Brain microvascular endothelial cell (primary cell): Measurements from ENCODE around the gene PHLDB2.

Source experiments
- DNase-seq: peaks from one replicate; pipeline ENCODE4 v3.0.0-alpha.2; 2020
- H3K27ac ChIP-seq: fragments of 250-450 bp; sonication (Bioruptor Pico); 2 replicates; pipeline ENCODE4 v1.5.1; 2020; ENCODE audit warnings: mild to moderate bottlenecking, moderate library complexity
- H3K27me3 ChIP-seq: fragments of 250-450 bp; sonication (Bioruptor Pico); replicated peaks from 2 replicates; pipeline ENCODE4 v1.5.1; 2020; ENCODE audit warnings: mild to moderate bottlenecking
- H3K36me3 ChIP-seq: fragments of 250-450 bp; sonication (Bioruptor Pico); replicated peaks from 2 replicates; pipeline ENCODE4 v1.5.1; 2020; ENCODE audit warnings: mild to moderate bottlenecking
- H3K4me3 ChIP-seq: 2 replicates; pipeline ENCODE4 v1.5.1; 2011; ENCODE audit warnings: low read depth, mild to moderate bottlenecking, control low read depth, low read length, moderate library complexity
- in situ Hi-C: cut with HindIII; loops from 2 replicates; pipeline ENCODE4 v1.10.0; 2017; ENCODE audit warnings: low sequenced_read_pairs, low pct_ligation_motif_present
- TF ChIP-seq, protein P1 (sequence below): IDR thresholded peaks from 2 replicates; pipeline ENCODE4 v1.5.1; 2011; ENCODE audit warnings: low read depth, mild to moderate bottlenecking, moderate library complexity, low read length, control low read depth, inconsistent platforms; ENCODE audit errors: missing control alignments

Gene PHLDB2

GRCh38 chr3:111963424-111963823 lies 104.4 kb downstream of the PHLDB2 start:
- Histone ChIP-seq H3K4me3 (no peak overlapping the region), H3K27me3 (no peaks in the 10 kb centered on the region), H3K36me3 (peaks cover 43% of the 10 kb centered on the region), H3K27ac (peak overlapping the region; percentile 77)
- in situ Hi-C loops, result loop anchor here (10.0 kb wide), 1 partner anchor 239 kb away; no protein-coding TSS in a partner anchor
- TF ChIP-seq, protein P1, sequence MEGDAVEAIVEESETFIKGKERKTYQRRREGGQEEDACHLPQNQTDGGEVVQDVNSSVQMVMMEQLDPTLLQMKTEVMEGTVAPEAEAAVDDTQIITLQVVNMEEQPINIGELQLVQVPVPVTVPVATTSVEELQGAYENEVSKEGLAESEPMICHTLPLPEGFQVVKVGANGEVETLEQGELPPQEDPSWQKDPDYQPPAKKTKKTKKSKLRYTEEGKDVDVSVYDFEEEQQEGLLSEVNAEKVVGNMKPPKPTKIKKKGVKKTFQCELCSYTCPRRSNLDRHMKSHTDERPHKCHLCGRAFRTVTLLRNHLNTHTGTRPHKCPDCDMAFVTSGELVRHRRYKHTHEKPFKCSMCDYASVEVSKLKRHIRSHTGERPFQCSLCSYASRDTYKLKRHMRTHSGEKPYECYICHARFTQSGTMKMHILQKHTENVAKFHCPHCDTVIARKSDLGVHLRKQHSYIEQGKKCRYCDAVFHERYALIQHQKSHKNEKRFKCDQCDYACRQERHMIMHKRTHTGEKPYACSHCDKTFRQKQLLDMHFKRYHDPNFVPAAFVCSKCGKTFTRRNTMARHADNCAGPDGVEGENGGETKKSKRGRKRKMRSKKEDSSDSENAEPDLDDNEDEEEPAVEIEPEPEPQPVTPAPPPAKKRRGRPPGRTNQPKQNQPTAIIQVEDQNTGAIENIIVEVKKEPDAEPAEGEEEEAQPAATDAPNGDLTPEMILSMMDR, result no peak
- peak; percentile 56 for DNase-seq

GRCh38 chr3:111965484-111965883 lies 106.4 kb downstream of the PHLDB2 start:
- in situ Hi-C loops, result loop anchor here (10.0 kb wide), 1 partner anchor 241 kb away; no protein-coding TSS in a partner anchor

GRCh38 chr3:111967068-111967467 lies 108.0 kb downstream of the PHLDB2 start:
- H3K4me3 ChIP-seq, result no peak overlapping the region
- TF ChIP-seq, protein P1, result no peak
- H3K27me3 ChIP-seq, result no peaks in the 10 kb centered on the region
- peaks cover 63% of the 10 kb centered on the region for H3K36me3 ChIP-seq
- H3K27ac ChIP-seq, result no peak overlapping the region
- DNase-seq, result no peak
- in situ Hi-C loops, result loop anchor here (10.0 kb wide), 1 partner anchor 242 kb away; no protein-coding TSS in a partner anchor

More at GRCh38 chr3:111965484-111965883, 106.4 kb downstream of the PHLDB2 start:
- Histone ChIP-seq H3K27ac (no peak overlapping the region), H3K4me3 (no peak overlapping the region), H3K36me3 (peaks cover 51% of the 10 kb centered on the region), H3K27me3 (no peaks in the 10 kb centered on the region)
- DNase-seq, result no peak
- TF ChIP-seq, protein P1, result no peak

GRCh38 chr3:111967651-111968274 lies 108.7 kb downstream of the PHLDB2 start:
- H3K36me3 ChIP-seq, result peaks cover 61% of the 10 kb centered on the region
- H3K27me3 ChIP-seq, result no peaks in the 10 kb centered on the region
- no peak overlapping the region for H3K27ac ChIP-seq
- TF ChIP-seq, protein P1, result peak; percentile 91
- no peak overlapping the region for H3K4me3 ChIP-seq
- peak; percentile 84 for DNase-seq
- in situ Hi-C loops, result loop anchor here (10.0 kb wide), 1 partner anchor 243 kb away; no protein-coding TSS in a partner anchor

DNA sequence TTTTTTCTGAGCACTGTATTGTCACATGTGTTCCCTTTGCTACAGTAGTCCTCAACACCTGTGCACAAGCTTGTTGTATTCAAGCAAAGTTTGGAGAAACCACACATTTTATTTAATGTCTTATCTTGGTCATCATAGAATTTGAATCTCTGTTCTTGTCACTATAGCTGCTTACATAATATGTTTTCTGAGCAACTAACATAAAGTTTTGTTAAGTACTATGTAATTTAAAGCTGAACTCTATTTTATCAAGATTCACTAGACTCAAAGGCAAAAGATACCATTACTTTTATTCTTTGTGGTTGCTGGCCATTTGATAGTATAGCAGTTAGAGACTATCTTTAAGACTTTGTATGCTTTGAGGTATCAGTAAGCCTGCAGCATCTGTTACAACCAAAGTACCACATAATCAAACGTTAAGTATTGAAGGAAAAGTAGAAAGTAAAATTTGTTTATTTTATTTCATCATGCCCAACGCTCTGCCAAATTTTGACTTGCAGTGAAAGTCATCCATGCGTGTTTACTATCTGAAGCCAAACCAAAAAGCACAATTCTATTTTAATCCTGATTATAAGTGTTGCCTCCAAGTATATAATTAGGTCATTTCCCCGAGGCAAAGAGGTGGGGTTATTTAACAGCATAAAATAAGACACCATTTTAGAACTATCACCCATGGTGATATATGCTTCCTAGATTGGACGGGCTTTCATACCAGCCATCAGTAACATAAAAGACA lies 109.4 kb downstream of the PHLDB2 start:
- H3K27me3 ChIP-seq, result no peaks in the 10 kb centered on the region
- in situ Hi-C loops, result loop anchor here (10.0 kb wide), 1 partner anchor 244 kb away; no protein-coding TSS in a partner anchor

More for the DNA sequence above, 109.4 kb downstream of the PHLDB2 start:
- peaks cover 61% of the 10 kb centered on the region for H3K36me3 ChIP-seq
- no peak overlapping the region for H3K4me3 ChIP-seq
- no peak for DNase-seq
- H3K27ac ChIP-seq, result no peak overlapping the region
- TF ChIP-seq, protein P1, result no peak
